Measurements from ENCODE around the gene ABCA7.

The ABCA7 gene

DNA sequence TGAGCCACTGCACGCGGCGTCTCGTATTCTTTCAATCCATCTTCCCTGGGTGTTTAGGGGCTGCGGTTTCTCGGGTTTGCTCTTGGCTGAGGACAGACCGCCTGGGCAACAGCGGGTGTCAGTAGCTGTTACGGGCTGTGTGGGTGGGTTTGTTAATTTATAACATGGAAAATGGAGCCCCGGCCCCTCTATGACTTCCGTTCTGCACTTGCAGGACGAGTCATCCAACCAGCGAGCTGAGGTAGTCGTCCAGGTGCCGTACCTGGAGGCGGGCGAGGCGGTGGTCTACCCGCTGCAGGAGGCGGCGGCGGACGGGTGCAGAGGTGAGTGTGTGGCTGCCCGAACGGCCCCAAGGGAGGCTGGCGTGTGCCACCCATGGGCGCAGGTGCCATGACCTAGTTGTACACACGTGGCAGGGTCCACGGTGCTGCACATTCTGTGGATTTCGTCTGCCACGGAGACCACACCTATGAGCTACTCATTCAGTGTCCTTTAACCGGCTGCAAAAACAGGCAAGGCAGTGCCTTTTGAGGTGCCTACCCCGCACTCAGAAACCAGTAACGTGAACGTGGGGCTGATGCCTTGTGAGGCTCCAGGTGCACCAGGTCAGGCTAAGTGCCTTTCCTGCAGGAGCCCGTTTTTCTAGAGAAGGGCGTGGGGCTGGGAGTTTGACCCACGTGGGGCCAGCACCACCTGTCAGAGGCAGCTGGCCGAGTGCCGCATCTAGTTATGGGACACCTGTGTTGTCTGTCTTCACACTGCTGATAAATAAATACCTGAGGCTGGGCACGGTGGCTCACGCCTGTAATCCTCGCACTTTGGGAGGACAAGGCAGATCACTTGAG lies 44.3 kb downstream of the ABCA7 start:
- Mint-ChIP-seq H3K4me1 (peaks cover 39% of the 10 kb centered on the region), H3K4me3 (peak overlapping the region; percentile 65), H3K27ac (ENCODE audit: low read depth) (peak overlapping the region; percentile 92), H3K9me3 (no peaks in the 10 kb centered on the region), H3K27me3 (no peaks in the 10 kb centered on the region), H3K36me3 (ENCODE audit: insufficient read depth) (peaks cover 93% of the 10 kb centered on the region)
- ATAC-seq (replicated peaks; ENCODE audit: extremely low read depth, poor library complexity, severe bottlenecking): no peak
- DNase-seq (ENCODE audit: low spot score in 2 of 2): no peak

DNA sequence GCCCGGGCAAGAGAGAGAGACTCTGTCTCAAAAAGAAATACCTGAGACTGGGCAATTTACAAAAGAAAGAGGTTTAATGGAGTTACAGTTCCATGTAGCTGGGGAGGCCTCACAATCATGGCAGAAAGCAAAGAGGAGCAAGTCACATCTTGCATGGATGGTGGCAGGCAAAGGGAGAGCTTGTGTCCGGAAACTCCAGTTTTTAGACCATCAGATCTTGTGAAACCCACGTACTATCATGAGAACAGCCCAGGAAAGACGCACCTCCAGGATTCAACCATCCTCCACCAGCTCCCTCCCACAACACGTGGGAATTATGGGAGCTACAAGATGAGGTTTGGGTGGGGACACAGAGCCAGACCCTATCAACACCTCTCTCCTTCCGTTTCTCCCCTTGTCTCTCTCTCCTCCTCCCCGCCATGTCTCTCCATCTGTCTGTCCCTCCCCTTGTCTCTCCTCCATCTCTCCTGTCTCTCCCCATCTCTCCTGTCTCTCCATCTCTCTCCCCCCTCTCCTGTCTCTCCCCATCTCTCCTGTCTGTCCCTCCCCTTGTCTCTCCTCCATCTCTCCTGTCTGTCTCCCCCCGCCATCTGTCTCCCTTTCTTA lies 45.2 kb downstream of the ABCA7 start:
- Mint-ChIP-seq H3K4me3 (peak overlapping the region; percentile 65), H3K36me3 (ENCODE audit: insufficient read depth) (peaks cover 92% of the 10 kb centered on the region)
- ATAC-seq (replicated peaks; ENCODE audit: extremely low read depth, poor library complexity, severe bottlenecking): no peak

DNA sequence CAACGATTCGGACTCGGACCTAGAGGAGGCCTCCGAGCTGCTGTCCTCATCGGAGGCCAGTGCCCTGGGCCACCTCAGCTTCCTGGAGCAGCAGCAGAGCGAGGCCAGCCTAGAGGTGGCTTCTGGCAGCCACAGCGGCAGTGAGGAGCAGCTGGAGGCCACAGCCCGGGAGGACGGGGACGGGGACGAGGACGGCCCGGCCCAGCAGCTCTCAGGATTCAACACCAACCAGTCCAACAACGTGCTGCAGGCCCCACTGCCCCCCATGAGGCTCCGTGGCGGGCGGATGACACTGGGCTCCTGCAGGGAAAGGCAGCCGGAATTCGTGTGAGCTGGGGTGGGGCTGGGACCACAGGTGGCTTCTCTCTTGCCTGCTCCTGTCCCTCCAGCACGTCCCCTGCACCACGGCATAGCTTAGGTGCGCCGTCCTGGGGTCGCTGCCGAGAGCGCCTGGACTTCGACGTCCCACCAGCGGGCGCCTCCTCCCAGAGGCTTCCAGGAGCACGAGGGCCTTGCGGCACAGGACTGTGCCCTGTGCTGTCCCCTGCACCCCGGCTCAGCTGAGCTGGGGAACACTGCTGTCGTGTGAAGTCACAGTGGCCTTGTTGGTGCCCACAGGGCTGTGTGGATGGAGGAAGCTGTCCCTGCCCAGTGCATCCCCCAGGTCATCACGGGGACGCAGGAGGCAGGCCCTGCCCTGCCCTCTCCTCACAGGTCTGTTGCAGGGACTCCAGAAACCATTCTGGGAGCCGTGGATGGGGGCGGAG lies 46.0 kb downstream of the ABCA7 start:
- peaks cover 90% of the 10 kb centered on the region for H3K36me3 Mint-ChIP-seq (ENCODE audit: insufficient read depth)
- peak overlapping the region; percentile 65 for H3K4me3 Mint-ChIP-seq
- ATAC-seq (replicated peaks; ENCODE audit: extremely low read depth, poor library complexity, severe bottlenecking): no peak
- no peaks in the 10 kb centered on the region for H3K27me3 Mint-ChIP-seq
- no peaks in the 10 kb centered on the region for H3K9me3 Mint-ChIP-seq
- H3K27ac Mint-ChIP-seq (ENCODE audit: low read depth): peak overlapping the region; percentile 92
- no peak for DNase-seq (ENCODE audit: low spot score in 2 of 2)
- peaks cover 37% of the 10 kb centered on the region for H3K4me1 Mint-ChIP-seq

More for the DNA sequence above, 45.2 kb downstream of the ABCA7 start:
- Mint-ChIP-seq H3K9me3 (no peaks in the 10 kb centered on the region), H3K27me3 (no peaks in the 10 kb centered on the region), H3K27ac (ENCODE audit: low read depth) (peak overlapping the region; percentile 92), H3K4me1 (peaks cover 39% of the 10 kb centered on the region)
- no peak for DNase-seq (ENCODE audit: low spot score in 2 of 2)

DNA sequence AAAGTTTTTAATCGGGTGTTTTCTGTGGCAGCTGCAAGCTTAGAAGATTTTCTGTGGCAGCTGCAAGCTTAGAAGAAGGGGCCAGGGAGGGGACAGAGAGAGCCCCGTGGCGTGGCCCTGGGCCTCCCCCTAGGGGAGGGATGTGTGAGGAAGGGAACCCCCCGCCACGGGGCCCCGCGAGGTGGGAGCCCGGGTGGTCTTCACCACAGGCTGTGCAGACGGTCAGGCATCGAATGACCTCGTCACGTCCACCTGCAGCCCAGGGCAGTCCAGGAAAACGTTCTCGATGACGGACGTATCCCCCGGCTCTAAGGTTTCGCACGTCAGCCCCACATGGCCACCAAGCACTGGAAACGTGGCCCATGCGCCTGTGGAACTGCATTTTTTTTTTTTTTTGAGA lies 46.7 kb downstream of the ABCA7 start:
- Mint-ChIP-seq H3K4me1 (peaks cover 31% of the 10 kb centered on the region), H3K27me3 (no peaks in the 10 kb centered on the region), H3K36me3 (ENCODE audit: insufficient read depth) (peaks cover 88% of the 10 kb centered on the region), H3K4me3 (peak overlapping the region; percentile 16), H3K9me3 (no peaks in the 10 kb centered on the region), H3K27ac (ENCODE audit: low read depth) (peak overlapping the region; percentile 55)
- ATAC-seq (replicated peaks; ENCODE audit: extremely low read depth, poor library complexity, severe bottlenecking) (no peak), DNase-seq (ENCODE audit: low spot score in 2 of 2) (no peak)

DNA sequence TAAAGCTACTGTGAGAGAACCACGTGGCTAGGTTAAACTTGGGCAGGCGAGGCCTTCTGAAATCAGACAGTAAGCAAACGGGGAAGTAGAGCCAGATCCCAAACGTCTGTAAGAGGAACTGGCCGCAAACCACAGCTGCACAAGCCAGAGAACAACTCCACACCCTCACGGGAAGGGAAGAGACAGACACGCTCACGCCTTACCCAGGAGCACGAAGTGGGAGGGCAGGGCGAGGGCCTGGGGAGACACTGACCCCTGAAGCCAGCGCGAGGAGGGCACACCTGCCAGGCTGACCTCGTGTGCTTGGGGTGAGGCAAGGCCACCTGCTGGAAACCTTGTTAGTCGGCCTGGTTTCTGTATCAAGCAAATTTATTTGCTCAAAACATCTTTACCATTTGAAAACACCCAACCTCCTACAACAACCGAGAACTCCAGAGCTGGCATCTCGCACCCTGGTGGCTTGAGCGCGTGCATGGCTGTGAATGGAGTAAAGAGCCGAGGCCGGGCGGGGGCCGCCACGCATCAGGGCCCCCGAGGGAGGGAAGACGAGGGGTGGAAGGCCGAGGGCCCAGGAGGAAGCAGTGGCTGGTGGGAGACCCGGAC lies 48.0 kb downstream of the ABCA7 start:
- peak overlapping the region; percentile 95 for H3K27ac Mint-ChIP-seq (ENCODE audit: low read depth)
- DNase-seq (ENCODE audit: low spot score in 2 of 2): no peak
- peaks cover 87% of the 10 kb centered on the region for H3K36me3 Mint-ChIP-seq (ENCODE audit: insufficient read depth)
- peaks cover 31% of the 10 kb centered on the region for H3K4me1 Mint-ChIP-seq
- H3K27me3 Mint-ChIP-seq: no peaks in the 10 kb centered on the region
- ATAC-seq (replicated peaks; ENCODE audit: extremely low read depth, poor library complexity, severe bottlenecking): peak; percentile 31
- no peaks in the 10 kb centered on the region for H3K9me3 Mint-ChIP-seq
- peak overlapping the region; percentile 67 for H3K4me3 Mint-ChIP-seq

DNA sequence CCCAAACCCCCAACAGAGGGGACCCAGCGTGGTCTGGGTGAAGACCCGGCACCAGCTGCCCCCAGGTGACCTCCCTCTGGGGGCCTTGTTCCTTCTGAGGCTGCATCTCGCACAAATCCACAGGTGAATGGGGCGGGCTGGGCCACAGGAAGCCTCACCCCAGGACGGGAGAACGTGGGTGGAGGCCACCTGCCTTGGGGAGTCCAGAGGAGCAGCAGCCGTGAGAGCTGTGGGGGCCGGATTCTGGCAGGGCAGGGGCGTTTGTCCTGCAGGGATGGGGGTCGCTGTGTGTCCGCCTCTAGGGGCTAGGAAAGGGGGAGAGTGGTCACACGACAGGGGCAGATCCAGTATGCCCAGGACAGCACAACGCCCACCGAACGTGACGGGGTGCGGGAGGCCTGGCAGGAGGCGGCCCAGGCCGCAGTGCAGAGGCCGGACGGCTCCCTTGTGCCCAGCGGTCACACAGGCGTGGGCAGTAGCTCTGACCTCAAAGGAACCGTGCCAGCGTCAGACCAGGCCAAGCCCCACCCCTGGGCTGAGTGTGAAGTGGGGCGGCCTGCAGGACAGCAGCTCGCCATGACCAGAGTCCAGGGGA lies 48.6 kb downstream of the ABCA7 start:
- peaks cover 83% of the 10 kb centered on the region for H3K36me3 Mint-ChIP-seq (ENCODE audit: insufficient read depth)
- DNase-seq (ENCODE audit: low spot score in 2 of 2) (no peak), ATAC-seq (replicated peaks; ENCODE audit: extremely low read depth, poor library complexity, severe bottlenecking) (no peak)
- H3K27me3 Mint-ChIP-seq: no peaks in the 10 kb centered on the region
- H3K27ac Mint-ChIP-seq (ENCODE audit: low read depth): peak overlapping the region; percentile 95
- H3K4me3 Mint-ChIP-seq: peak overlapping the region; percentile 67
- H3K4me1 Mint-ChIP-seq: peaks cover 33% of the 10 kb centered on the region
- no peaks in the 10 kb centered on the region for H3K9me3 Mint-ChIP-seq

DNA sequence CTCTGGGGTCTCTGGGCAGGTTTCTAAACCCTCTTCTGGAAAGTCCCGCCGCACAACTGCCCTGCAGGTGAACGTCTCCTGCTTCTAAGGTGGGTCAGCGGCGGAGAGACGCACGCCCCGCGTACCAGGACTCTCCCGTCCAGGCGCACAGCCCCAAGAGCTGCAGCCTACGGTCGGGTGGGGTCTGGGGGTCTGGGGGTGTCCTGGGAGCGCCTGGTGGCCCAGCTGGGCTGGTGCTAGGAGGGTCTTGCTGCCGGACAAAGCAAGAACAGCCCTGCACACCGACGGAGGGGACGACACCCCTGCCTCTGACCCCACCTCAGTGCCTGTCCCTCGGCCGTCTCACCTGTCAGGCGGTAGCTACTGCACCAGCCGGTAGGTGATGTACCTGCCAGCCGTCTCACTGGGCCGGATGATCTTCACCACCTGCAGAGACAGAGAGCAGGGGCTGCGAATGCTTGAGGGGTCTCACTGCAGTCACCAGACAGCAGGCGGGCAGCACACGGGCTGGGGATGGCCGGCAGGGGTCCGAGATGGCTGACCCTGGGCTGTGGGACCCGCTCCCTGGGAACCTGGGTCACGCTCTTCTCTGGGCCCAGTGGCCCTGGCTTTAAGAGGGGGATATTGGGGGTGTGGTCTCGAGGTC lies 49.3 kb downstream of the ABCA7 start:
- H3K27ac Mint-ChIP-seq (ENCODE audit: low read depth): peak overlapping the region; percentile 95
- H3K4me3 Mint-ChIP-seq: peak overlapping the region; percentile 67
- H3K9me3 Mint-ChIP-seq: no peaks in the 10 kb centered on the region
- DNase-seq (ENCODE audit: low spot score in 2 of 2): no peak
- peaks cover 36% of the 10 kb centered on the region for H3K4me1 Mint-ChIP-seq
- peaks cover 78% of the 10 kb centered on the region for H3K36me3 Mint-ChIP-seq (ENCODE audit: insufficient read depth)
- ATAC-seq (replicated peaks; ENCODE audit: extremely low read depth, poor library complexity, severe bottlenecking): no peak
- no peaks in the 10 kb centered on the region for H3K27me3 Mint-ChIP-seq

DNA sequence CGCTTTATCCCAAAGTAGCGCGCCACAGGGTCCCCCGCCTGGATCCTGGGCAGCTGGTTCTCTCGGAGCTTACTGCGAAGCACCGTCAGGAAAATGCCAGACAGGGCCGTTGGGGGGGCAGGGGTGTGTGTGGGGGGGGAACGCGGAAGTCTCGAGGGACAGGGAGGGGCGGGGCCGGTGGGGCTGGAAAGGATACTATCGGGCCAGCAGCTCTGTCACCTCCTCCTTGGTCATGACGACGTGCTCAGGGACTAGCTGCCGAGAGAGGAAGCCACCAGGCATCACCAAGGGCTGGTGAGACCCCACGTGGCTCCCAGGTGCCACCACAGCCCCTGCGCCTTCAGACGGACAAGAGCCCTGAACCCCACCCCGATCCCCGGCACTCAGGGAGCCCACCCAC lies 50.0 kb downstream of the ABCA7 start:
- H3K27ac Mint-ChIP-seq (ENCODE audit: low read depth): no peak overlapping the region
- ATAC-seq (replicated peaks; ENCODE audit: extremely low read depth, poor library complexity, severe bottlenecking) (peak; percentile 58), DNase-seq (ENCODE audit: low spot score in 2 of 2) (peak in 1 of 2 donors; percentile 59)
- peak overlapping the region; percentile 67 for H3K4me3 Mint-ChIP-seq
- H3K36me3 Mint-ChIP-seq (ENCODE audit: insufficient read depth): peaks cover 76% of the 10 kb centered on the region
- no peaks in the 10 kb centered on the region for H3K9me3 Mint-ChIP-seq
- H3K4me1 Mint-ChIP-seq: peaks cover 40% of the 10 kb centered on the region
- H3K27me3 Mint-ChIP-seq: no peaks in the 10 kb centered on the region

DNA sequence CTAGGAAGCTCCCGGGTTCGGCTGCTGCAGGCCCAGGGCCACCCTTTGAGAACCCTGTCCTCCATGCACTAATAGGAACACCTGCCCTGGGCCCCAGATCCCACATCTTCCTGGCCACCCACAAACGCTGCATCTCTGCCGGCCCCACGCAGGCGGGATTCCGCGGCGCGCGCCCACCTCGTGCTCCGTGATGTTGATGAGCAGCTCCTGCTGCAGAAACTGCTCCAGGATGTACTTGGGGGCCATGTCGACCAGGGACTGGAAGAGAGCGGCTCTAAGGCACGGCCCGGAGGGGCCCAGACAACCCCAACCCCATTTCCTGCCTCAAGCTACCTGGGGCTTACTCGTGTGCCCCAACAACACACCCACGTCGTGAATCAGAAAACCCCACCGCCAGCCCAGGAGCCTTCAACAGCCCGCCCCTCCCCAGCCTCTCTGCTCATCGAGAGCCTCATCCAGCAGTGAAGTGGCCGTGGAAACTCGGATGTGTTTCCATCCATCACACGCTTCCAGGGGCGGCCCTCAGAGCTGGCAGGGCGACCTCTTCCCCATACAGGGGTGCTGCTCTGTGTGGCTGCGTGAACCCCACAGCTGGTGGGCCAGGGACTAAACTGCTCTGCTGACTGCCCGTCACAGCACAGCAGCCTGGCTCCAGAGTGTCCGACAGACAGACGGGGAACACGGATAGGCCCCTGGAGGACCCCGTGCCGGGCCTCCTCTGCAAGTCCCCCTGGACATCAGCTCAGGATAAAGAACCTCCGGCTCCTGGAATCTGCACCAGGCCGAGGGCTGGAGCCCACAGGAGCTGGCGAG lies 51.0 kb downstream of the ABCA7 start:
- Mint-ChIP-seq H3K4me3 (peak overlapping the region; percentile 18), H3K27me3 (no peaks in the 10 kb centered on the region), H3K27ac (ENCODE audit: low read depth) (no peak overlapping the region), H3K4me1 (peaks cover 41% of the 10 kb centered on the region), H3K9me3 (no peaks in the 10 kb centered on the region), H3K36me3 (ENCODE audit: insufficient read depth) (peaks cover 69% of the 10 kb centered on the region)
- ATAC-seq (replicated peaks; ENCODE audit: extremely low read depth, poor library complexity, severe bottlenecking) (no peak), DNase-seq (ENCODE audit: low spot score in 2 of 2) (no peak)

DNA sequence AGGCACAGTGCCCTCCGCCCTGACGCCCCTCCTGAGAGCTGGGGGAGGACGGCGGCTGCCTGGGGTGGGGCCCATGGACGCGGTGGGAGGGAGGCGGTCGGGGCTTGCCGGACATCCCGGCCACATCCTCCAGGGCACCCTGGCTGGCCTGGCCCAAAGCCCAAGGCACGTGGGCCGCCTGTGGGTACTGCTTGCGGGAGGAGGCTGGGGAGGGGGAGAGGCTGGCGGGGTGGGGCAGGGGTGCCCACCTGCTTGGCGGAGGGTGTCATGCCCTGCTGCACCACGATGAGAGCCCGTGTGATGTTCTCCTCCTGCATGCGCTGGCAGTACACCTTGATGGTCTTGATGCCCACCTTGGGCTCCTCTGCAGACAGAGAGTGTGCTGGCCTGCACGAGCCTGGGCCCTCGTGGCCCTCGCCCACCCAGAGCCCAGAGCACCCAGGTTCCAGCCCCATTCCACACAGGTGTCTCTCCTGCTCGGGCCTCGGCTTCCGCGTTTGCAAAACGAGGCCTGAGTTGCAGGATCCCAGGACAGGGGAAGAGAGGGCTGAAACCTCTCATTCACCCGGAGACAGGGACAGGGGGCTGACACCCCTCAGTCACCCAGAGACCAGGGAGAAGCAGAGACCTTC lies 51.8 kb downstream of the ABCA7 start:
- Mint-ChIP-seq H3K9me3 (no peaks in the 10 kb centered on the region), H3K4me3 (no peak overlapping the region), H3K27ac (ENCODE audit: low read depth) (no peak overlapping the region), H3K4me1 (peaks cover 43% of the 10 kb centered on the region), H3K27me3 (no peaks in the 10 kb centered on the region), H3K36me3 (ENCODE audit: insufficient read depth) (peaks cover 64% of the 10 kb centered on the region)
- ATAC-seq (replicated peaks; ENCODE audit: extremely low read depth, poor library complexity, severe bottlenecking) (no peak), DNase-seq (ENCODE audit: low spot score in 2 of 2) (no peak)

DNA sequence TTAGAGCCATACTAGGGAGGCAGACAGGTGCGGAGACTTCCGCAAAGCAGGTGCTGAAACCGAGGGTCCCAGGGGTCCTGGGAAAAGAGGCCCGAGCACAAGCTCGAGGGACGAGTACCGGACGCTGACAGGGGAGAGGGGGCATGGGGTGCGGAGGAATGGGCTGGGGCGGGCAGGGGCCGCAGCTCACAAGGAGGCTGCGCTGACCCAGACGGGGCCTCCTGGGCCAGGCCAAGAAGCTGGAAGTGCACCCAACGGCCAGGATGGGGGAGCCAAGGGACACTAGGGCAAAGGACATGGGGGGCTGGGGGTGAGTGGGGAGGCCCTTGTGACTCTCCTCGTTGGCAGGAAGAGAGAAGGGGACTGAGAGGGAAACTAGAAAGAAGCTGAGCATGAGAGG lies 53.4 kb downstream of the ABCA7 start:
- Mint-ChIP-seq H3K9me3 (no peaks in the 10 kb centered on the region), H3K27ac (ENCODE audit: low read depth) (peak overlapping the region; percentile 74), H3K4me1 (peaks cover 33% of the 10 kb centered on the region), H3K27me3 (no peaks in the 10 kb centered on the region), H3K4me3 (peak overlapping the region; percentile 95), H3K36me3 (ENCODE audit: insufficient read depth) (peaks cover 50% of the 10 kb centered on the region)
- ATAC-seq (replicated peaks; ENCODE audit: extremely low read depth, poor library complexity, severe bottlenecking) (no peak), DNase-seq (ENCODE audit: low spot score in 2 of 2) (no peak)

All from central memory CD8-positive, alpha-beta T cell (primary cell).